A549 (cell line): Measurements from ENCODE around the gene RIMS4.

Experiments
- CBX2 ChIP-seq: fragments of 200-600 bp; sonication (generic); IDR thresholded peaks from 2 replicates; pipeline ENCODE4 v1.6.1; 2016; ENCODE audit warnings: low read depth, mild to moderate bottlenecking, borderline replicate concordance
- CHD4 ChIP-seq: fragments of 200-600 bp; sonication (generic); IDR thresholded peaks from 2 replicates; pipeline ENCODE4 v1.6.1; 2016; ENCODE audit warnings: antibody characterized with exemption, mild to moderate bottlenecking, borderline replicate concordance
- CTCF ChIP-seq: fragments of >200 bp; sonication (Bioruptor Twin); formaldehyde crosslinking; IDR thresholded peaks from 3 replicates; pipeline ENCODE4 v1.5.1; 2016
- KDM5A ChIP-seq: fragments of 200-600 bp; sonication (generic); IDR thresholded peaks from 2 replicates; pipeline ENCODE4 v1.6.1; 2016; ENCODE audit warnings: antibody characterized with exemption, mild to moderate bottlenecking
- NPAS2 ChIP-seq: fragments of 250-450 bp; sonication (Bioruptor Pico); IDR thresholded peaks from 2 replicates; pipeline ENCODE4 v1.8.0; 2022; ENCODE audit warnings: mild to moderate bottlenecking, moderate library complexity, borderline replicate concordance
- POLR2A ChIP-seq: IDR thresholded peaks from 2 replicates; pipeline ENCODE4 v1.6.1; 2012; ENCODE audit warnings: mild to moderate bottlenecking, low read length
- RAD21 ChIP-seq, 2 experiments: fragments of >200 bp in 1 of 2; sonication (Bioruptor Twin) in 1 of 2; formaldehyde crosslinking in 1 of 2; IDR thresholded peaks in 1 of 2; conservative IDR thresholded peaks in 1 of 2; 2 replicates in 1 of 2; 3 replicates in 1 of 2; pipeline ENCODE4 v1.6.1; 2012 to 2018; ENCODE audit warnings: inconsistent platforms in 1 of 2
- RARB ChIP-seq: fragments of 250-450 bp; sonication (Bioruptor Pico); IDR thresholded peaks from 2 replicates; pipeline ENCODE4 v1.8.0; 2021; ENCODE audit warnings: mild to moderate bottlenecking, moderate library complexity
- RCOR1 ChIP-seq: fragments of 150-350 bp; IDR thresholded peaks from 2 replicates; pipeline ENCODE4 v1.6.1; 2014; ENCODE audit warnings: antibody characterized with exemption, low read length, low read depth
- RNF2 ChIP-seq: fragments of 200-600 bp; sonication (generic); IDR thresholded peaks from 2 replicates; pipeline ENCODE4 v1.6.1; 2016; ENCODE audit warnings: low read depth, mild to moderate bottlenecking, antibody characterized with exemption, moderate library complexity, borderline replicate concordance
- SREBF2 ChIP-seq: fragments of 450-650 bp; IDR thresholded peaks from 2 replicates; pipeline ENCODE4 v1.6.1; 2014; ENCODE audit warnings: mild to moderate bottlenecking, moderate library complexity
- ZFP36 ChIP-seq: fragments of 450-650 bp; IDR thresholded peaks from 2 replicates; pipeline ENCODE4 v1.6.1; 2014; ENCODE audit warnings: borderline replicate concordance; ENCODE audit not compliant: partially characterized antibody
- TF ChIP-seq, protein P1 (sequence below): fragments of 450-650 bp; IDR thresholded peaks from 2 replicates; pipeline ENCODE4 v1.6.1; 2014; ENCODE audit warnings: antibody characterized with exemption

DNA sequence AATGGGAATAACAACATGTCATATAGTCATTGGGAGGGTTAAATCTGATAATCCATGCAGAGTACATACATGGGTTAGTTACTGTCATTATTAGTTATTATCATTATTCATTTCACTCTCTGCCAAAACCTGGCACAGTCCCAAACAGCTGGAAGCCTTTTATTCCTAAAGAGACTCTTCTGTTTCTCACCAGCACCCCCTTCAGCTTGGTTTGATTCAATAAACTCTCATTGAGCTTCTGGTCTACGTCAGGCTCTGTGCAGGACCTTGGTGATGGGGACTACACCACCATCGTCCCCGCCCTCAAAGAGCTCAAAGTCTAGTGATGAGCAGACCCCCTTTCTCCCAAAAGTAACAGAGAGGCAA is 62.4 kb downstream of the RIMS4 start:
- TF ChIP-seq NPAS2 (CRISPR knock-in tag) (no peak), CTCF (no peak), ZFP36 (no peak), KDM5A (no peak), RAD21 (conservative IDR thresholded peaks at IDR 0.05 in 1 of 2, IDR thresholded peaks at IDR 0.05 in 1 of 2) (no peak), RARB (CRISPR knock-in tag) (no peak), RNF2 (no peak), POLR2A (no peak), CBX2 (no peak), RCOR1 (no peak), SREBF2 (no peak), CHD4 (no peak)
- TF ChIP-seq, protein P1, sequence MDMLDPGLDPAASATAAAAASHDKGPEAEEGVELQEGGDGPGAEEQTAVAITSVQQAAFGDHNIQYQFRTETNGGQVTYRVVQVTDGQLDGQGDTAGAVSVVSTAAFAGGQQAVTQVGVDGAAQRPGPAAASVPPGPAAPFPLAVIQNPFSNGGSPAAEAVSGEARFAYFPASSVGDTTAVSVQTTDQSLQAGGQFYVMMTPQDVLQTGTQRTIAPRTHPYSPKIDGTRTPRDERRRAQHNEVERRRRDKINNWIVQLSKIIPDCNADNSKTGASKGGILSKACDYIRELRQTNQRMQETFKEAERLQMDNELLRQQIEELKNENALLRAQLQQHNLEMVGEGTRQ = no peak
